ENCODE data around the gene SDK1.
A peak's percentile ranks its signal among the peaks of the same experiment; 100 is the strongest.
"Not testable (repeated sequence)": the region's sequence is repeated elsewhere in the genome, so short reads cannot be mapped to it uniquely, and the experiment has no call there.

The SDK1 gene

DNA sequence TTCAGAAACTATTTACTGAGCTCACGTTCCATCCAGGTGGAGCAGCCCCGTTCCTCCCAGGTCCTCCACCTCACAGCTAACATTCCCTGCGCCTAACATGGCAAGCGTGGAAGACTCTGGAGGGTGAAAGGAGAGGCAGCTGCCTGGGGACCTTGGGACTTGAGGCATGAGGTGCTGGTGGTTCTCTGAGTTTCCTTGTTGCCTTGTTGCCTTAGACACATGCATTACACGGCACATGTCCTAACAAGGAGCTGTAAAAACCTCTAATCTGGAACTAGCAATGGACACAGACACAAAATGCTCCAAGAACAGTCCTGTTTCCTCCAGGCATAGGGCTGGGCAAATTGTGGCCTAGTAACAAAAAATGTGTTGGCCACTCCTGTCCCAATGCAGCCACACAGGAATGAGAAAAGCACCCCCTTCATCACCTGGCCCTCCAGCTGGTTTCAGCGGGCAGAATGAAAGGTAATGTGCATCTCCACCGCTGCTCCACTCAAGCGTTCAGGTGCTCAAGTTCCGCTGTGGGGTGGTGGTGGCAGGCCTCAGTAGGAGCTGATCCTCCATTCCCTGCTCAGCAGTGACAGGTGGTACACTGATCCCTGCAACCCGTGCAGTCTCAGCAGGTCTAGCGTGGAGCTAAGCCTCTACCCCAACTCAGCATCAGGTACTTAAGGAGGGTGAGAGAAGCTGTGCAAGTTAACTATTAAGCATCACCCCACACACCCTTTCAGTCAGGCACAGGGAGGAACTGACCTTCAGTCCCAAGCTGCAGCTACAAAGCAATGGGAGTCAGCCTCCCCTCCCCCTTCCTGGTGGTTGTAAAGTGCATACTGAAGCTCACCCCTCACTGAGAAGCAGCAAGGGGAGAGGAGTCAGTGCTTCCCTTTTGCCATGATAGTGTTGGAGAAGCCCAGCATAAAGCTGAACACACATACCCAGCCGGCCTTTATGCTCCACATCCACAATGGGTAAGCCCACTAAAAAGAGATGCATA lies 382.8 kb downstream of the SDK1 start:
- no peak for DNase-seq

DNA sequence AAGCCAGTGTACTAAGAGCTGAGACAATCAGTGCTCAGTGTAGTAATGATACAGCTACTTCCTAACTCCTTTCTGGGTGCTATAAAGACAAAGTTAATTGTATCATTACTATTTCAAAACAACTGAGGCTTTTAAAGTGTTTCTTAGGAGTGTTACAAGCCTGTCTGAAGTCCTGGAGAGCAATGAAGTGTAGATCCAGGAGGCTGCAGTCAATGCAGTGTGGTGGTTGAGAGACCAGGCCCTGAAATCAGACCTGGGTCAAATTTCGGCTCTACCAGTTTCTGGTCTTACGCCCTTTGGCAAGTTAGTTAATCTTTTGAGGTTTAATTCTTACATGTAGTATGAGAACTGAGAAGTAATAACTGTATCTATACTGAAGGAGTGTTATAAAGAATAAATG lies 387.0 kb downstream of the SDK1 start:
- DNase-seq: no peak

DNA sequence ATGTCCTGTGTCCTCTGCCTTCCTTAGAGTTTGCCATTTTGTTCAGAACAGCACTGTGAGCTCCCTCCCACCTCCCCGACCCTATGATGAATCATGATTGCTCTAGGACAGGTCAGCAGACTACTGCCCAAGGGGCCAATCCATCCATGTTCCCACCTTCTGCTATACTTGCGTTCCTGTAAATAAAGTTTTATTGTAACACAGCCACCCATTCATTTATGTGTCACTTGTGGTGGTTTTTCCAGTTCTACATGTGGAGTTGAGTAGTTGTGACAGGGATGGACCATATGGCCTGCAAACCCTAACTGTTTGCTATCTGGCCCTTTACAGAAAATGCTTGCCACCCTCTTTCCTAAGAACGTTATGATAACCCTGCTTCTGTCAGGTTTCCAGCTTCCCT lies 387.8 kb downstream of the SDK1 start:
- DNase-seq: no peak

DNA sequence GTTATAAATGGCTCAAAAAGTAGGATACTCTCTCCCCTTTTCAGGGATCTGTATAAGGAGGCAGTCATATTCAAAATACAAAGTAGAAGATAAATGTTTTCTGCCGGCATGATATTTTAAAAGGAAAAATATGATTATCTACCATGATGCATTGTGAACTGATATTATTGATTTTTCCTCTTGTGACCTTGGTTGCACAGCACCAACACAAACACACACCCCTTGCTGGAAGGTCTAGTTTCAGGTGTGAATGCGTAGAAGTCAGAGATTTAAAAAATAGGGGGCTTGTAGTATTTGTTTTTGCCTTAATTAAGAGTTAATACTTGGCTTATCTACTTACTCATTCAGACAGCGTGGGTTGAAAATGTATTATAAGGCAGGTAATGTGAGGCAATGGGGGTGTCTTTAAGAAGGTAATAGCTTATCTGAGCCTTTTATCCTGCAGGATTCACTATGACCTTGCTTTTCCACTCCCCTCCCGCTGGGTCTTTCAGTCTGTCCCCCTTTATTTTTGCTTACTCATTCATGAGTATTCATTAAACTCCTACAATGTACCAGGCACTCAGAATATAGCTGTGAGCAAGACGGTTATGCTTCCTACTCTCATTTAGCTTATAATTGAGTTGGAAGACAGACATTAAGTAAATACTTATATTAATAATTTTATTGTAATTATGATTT lies 390.6 kb downstream of the SDK1 start:
- no peak for DNase-seq

DNA sequence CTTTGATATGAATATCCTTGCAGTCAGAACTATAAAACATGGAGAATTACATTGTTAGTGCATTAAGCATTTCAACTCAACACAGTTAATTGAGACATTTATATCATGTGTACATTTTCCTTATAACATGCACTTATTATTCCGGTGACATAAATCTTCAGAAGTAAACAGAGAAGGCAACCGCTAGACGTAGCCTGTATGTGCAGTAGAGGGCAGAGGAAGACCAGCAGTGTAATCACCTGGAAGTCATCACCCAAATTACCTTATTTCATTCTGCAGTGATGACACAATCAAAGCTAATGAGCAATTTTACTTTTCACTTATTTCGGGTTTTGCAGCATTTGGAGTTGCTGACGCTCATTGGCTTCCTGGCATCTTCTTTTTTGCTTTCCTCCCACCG lies 394.6 kb downstream of the SDK1 start:
- no peak for DNase-seq

DNA sequence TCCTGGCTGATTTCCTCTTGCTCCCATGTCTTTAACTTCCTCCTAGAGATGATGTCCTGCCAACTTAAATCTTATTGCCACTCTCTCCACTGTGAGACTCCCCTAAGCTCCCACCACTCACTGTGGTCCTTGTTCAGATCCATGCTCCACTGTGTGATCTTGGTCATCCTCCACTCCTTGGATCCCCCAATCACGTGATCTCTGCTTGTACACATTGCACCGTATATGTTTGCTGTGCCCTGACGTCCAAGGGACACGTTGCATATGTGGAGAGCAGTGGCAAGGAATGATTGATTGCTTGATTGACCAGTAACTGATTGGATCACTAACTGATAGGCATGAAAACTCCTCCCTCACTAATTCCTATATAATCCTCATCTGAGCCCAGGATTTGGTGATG lies 395.1 kb downstream of the SDK1 start:
- no peak for DNase-seq

DNA sequence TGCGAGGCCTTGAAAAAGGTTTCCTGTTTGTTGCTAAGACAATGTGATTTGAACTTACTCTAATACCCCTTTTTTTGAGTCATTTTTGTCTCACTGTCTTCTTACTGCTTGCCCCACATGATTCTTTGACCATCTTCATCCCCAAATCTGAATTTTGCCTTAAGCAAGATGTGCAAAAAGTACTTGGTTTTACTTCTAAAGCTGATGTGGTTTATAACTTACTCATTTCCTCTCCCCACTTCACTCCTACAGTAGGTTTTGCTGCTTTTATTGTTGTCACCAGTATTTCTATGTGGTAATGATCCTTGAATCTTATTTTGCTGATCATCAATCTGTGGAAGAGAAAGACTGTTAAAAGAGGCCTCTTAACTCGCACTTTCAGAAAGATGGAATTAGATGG lies 396.4 kb downstream of the SDK1 start:
- DNase-seq: no peak

DNA sequence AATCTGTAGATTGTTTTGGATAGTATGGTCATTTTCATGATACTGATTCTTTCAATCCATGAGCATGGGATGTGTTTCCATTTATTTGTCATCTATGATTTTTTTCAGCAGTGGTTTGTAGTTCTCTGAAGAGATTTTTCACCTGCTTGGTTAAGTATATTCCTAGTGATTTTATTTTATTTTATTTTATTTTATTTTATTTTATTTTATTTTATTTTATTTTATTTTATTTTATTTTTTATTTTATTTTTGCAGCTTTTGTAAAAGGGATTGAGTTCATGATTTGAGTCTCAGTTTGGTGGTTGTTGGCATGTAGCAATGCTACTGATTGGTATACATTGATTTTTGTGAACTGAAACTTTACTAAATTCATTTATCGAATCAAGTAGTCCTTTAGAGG lies 404.2 kb downstream of the SDK1 start:
- DNase-seq: no peak

DNA sequence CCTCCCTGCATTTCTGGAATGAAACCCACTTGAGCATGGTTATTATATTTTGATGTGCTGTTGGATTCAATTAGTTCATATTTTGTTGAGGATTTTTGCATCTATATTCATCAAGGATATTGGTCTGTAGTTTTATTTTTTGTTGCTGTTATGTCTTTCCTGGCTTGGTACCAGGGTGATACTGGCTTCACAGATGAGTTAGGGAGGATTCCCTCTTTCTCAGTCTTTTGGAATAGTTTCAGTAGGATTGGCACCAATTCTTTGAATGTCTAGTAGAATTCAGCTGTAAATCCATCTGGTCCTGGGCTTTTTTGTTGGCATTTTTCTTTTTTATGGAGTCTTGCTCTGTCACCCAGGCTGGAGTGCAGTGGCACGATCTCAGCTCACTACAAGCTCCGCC lies 405.0 kb downstream of the SDK1 start:
- not testable (repeated sequence) for DNase-seq

DNA sequence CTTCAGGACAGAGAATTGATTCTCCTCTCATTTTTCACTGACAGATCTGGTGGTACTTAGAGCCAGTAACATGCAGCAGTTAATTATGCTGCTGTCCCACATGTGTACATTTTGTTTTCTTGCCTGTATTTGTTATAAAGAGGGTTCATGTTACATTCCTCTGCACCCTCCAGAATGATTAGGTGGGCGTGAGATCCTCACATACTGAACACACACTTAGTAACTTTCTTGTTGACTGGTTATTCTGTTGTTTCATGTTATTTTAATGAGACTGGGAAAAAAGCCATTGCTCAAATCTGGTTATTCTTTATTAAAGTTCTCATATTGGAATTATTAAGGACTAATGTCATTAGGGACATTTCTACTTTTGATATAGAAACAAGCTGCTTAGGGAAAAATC lies 409.1 kb downstream of the SDK1 start:
- DNase-seq: no peak

DNA sequence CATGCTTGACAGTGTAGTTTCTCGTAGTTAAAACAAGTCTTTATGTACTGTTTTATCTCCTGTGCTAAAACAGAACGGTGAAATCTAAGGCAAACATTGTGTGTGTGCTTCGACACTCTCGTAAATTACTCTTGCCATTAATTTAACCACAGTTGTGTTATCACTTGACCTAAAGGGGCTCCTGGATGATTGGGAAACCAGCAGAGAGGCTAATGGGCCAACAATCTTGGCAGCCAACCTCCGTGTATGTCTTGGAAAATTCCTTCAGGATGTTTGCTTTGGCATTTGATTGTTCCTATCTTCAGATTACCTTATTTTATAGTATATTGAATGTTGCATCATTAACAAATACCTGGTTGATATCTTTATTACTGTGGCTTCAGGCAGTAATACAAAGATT lies 409.5 kb downstream of the SDK1 start:
- DNase-seq: no peak

DNA sequence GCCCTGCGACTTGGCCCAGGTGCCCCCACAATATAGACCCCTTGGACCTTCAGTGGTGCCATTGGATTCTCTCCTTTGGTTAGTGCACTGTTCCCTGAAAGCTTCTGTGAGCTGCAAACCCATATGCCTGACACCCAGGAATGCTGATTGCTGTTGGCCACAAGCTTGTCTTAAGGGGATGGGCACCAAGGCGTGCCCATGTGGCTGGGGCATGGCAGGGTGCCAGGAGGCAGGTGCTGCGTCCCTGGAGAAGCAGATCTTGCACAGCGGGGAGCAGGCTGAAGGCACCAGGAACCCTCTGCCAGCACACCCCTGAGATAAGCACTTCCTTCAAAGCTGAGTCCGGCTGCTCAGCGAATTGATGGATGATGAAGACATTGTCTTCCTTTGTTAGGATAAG lies 411.8 kb downstream of the SDK1 start:
- DNase-seq: no peak

DNA sequence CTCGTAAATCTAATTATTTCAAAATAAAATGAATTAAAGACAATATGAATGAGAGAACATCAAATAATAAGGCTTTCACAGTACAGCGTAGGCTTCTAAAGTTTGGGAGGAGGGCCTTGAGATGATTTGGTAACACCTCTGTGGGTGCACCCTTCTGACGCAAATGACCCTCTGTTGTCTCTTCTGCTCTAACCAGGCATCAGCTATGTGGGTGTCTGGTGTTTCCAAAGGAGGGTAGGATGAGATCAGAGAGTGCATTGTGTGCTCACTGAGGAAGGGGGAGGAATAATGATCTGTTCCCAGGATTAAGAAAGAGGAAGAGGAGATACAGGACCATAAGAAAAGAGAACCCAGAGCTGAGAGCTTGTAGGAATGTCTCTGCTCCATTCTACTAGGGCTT lies 420.4 kb downstream of the SDK1 start:
- no peak for DNase-seq

DNA sequence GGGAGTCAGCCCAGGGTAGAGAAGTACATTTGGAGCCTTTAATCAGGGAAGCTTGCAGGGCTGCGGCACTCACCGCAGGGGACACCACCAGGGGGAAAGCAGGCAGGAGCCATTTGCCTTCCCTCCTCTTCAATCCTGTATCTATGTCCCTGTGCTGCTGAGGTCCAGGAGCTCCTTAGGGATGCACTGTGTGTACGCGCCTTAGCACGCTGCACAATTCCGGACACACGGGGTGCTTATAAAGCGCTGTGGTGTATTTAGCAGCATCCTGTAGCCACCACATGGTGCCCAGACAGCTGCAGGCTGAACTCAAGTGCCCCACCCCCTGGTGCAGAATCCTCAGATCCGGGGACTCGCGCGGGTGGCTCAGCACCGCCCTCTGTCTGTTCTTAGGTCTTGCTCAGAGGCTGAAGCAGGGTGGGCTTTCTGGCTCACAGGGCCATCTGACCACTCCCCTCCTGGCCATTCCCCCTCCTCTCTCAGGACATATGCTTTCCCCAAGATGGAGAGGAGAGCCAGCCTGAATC lies 421.4 kb downstream of the SDK1 start:
- DNase-seq: peak; percentile 57

DNA sequence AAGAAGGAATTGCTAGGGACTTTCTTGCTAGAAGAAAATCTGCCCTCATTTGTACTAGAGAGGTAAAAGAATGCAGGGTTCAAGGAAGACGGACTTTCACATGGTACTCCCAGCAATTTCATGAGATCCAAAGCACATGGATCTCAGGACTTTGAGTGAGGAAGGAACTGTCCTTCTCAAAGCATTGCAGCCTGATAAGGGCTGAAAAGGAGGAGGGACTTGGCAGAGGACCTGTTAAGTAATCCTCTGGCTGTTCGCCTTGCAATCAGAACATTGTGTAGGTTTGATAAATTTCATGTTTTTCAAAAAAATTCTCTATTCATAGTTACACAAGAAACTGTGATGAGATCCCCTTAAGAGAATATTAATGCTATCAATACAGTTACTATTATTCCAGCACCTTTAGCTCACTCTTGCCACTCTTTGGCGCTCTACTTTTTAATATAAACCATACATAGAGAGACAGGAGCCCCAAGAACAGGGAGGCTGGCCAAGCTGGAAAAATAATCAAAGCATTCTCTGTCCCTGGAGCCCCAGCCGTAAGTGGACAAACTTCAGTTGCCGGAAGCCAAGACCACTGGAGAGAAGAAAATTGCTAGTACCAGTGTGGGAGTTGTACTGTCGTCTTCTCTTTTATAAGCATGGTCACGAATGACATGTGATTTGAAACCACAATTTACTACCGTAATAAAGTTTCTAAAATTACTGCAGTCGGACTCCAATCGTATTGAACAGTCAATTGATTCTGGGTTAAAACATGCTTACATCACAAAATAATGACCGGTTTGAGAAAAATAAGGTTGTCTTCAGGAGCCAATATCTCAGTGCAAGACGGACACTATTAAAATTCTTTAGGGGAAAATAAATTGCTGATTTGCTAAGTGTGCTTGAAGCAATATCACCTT lies 424.4 kb downstream of the SDK1 start:
- DNase-seq: peak; percentile 38

DNA sequence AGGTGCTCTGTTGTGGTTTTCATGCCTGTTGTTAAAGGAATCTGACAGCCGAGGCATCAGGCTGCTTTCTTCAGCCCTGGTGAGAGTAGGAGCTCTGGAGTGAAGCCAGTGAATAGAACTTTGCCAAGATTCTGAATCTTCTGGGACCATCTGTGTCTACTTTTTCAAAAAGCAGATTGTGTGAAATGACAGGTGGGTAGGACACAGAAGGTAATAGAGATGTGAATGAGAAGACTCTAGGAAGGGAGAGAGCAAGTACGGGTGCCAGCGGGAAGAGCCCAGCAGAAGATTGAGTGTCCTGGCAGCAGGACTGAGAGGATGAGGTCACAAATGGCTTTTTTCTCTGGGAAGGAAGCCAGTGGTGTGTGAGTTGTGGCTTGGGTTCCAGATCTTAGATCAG lies 429.2 kb downstream of the SDK1 start:
- DNase-seq: peak; percentile 80

DNA sequence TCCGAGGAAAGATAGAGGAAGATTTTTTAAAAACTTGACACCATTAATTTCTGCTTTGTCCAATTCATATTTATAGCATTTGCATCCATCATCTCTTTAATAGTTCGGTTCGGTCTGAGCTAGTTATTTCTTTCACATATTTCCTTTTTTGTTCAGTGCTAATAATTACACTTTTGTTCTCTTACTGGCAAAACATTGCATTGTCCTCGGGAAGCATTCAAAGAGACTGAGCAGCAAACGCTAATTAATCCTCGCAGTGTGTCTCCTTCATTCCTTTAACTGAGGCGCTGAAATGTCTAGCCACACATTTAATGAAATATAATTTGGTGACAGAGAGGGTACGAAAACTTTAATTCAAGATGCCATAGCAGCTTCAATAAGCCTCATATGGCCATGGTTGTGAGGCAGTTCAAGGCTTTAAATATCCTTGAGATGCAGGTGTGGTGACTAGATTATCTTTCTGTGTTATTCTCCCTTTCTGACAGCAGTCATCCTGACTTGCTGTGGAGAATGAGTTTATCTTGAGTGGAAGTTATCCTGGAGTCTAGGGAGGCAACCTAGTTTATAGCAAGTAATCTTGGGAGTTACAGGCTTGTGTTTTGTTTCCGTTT lies 431.4 kb downstream of the SDK1 start:
- no peak for DNase-seq

DNA sequence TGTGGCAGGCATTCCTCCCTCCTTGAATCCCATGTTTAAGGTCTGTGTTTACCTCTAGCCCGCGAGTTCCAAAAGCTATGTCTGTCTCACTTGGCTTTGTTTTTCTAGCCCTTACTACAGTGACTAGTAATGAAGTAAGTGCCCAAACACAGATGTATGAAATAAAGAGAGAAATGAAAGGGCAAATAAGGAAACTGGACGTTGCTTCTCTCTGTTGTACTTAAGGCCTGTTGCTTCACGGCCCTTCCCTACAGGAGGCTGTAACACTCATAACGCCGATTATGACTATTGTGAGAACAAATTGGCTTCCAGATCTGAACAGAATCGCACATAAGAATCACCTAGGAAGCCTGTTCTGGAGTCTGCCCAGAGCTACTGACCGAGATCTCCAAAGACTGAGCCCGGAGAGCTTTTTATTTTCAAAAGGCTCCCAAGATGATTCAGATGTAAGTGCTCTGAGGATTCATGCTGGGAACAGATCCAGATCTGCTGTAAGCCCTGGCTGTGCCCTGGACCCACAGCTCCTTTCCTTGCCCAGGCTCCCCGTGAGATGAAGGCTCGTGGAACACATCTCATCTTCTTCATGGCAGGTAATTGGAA lies 432.6 kb downstream of the SDK1 start:
- DNase-seq: no peak

DNA sequence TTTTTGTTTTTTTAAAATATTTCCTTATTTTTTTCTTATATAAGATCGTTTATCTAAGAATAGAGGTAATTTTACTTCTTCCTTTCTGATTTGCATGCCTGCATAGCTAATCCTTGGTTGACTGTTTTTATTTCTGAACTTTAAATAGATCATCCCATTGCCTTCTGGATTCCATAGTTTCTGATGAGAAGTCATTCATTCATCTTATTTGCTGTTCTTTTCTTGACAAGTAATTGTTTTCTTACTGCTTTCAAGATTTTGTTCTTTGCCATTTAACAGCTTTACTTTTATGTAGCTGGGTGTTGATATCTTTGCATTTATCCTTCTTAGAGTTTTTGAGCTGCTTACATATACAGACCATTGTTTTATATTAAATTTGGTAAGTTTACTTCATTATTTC lies 437.9 kb downstream of the SDK1 start:
- DNase-seq: no peak

DNA sequence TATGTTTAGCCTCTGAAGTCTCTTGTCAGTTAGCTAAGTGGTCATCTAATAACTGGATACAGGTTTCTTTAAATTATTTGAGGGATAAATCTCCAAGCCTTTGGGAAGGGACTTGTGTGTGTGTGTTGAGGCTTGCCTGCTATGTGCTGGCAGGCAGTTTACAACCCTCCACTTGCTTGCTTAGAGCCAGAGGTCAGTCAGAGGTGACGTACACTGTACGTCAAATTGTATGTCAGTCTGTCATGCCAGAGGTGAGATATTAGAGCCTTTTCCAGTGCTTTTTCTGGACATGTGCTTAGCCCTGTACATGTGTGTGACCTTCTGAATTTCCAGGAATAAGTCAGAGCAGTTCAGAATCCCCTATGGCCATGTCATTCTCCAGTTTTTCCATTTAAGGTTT lies 438.9 kb downstream of the SDK1 start:
- DNase-seq: no peak

DNA sequence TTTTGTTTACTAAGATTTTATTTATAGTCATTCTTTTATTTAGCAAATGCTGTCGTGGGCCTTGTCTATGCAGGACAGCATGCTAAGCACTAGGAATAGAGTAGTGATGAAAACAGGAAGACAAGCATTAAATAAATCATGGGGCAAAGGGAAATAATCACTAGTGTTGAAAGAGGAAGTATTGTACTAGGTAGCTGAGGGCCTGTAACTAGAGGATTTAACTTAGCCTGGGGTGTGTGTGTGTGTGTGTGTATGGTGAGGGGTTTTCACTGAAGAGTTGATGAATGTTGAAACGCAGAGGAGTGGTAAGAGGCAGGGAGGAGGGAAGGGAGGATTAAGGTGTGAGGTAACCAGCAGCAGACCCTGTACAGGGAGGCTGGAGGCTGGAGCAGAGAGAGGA lies 446.4 kb downstream of the SDK1 start:
- DNase-seq: no peak

DNA sequence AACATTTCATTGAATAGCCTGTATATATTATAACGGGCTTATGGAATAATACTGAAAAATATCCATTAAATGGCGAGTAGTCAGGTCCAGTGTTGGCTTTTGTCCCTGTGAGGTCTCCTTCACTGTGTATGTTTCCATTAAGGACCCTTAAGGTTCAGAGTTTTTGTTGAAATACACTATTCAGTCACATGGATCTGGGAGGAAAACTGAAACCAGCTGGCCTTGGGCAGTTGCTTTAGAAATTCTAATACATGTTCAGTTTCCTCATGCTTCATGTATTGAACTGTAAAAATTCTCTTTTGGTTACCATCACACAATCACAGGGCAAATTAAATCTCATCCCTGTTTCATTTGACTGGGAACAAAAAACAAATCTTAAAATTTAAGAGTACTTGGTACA lies 447.3 kb downstream of the SDK1 start:
- DNase-seq: no peak

Data from femur (tissue), 1 donor.